ENCODE measurements around the gene FOCAD.

The FOCAD gene

DNA sequence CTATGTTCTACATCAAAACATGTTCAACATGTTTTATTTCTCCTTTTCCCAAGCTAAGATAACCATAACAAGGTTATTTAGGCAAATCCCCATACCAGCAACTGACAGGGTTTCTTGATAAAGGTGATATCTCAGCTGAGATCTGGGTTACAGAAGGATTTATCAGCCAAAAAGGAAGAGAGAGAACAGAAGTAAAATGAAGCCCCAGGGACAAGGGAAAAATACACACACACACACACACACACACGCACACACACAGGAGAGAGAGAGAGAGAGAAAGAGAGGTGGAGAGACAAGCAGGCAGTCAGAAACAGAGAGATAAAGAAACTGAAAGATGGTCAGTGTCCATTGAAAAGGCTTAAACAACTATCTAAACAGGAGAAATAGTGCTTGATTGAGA is 42.0 kb upstream of the FOCAD start:
- Histone ChIP-seq H3K23ac (ENCODE audit: low read length) (no peak overlapping the region), H3K27me3 (ENCODE audit: insufficient read depth, low read length, poor library complexity) (no peaks in the 10 kb centered on the region), H4K8ac (ENCODE audit: low read depth, low read length) (no peak overlapping the region), H4K5ac (ENCODE audit: low read length) (no peak overlapping the region), H3K4me2 (ENCODE audit: low read length) (no peak overlapping the region), H2BK5ac (ENCODE audit: low read length) (no peak overlapping the region), H3K18ac (ENCODE audit: low read length) (no peak overlapping the region), H3K9ac (ENCODE audit: low read length) (no peak overlapping the region), H2AK5ac (ENCODE audit: low read length) (no peak overlapping the region), H3K36me3 (ENCODE audit: control insufficient read depth, insufficient read depth, low read length) (no peaks in the 10 kb centered on the region), H3K79me2 (ENCODE audit: control insufficient read depth, insufficient read depth, low read length) (no peaks in the 10 kb centered on the region), H3K4me3 (ENCODE audit: low read length) (no peak overlapping the region), H3K56ac (ENCODE audit: low read length) (no peak overlapping the region), H3K79me1 (ENCODE audit: low read length) (no peaks in the 10 kb centered on the region), H3K4ac (ENCODE audit: low read depth, low read length) (no peak overlapping the region), H2BK120ac (ENCODE audit: low read depth, low read length) (no peak overlapping the region), H2BK15ac (replicated peaks; ENCODE audit: low read depth) (no peak overlapping the region), H3K4me1 (ENCODE audit: control insufficient read depth, low read depth, low read length) (no peaks in the 10 kb centered on the region), H3K27ac (ENCODE audit: low read depth, low read length) (no peak overlapping the region)
- no CpG with 5 or more reads among the region's 1 CpG for WGBS (ENCODE audit: extremely low coverage, insufficient coverage, low lambda C conversion rate)
- no peak for DNase-seq

DNA sequence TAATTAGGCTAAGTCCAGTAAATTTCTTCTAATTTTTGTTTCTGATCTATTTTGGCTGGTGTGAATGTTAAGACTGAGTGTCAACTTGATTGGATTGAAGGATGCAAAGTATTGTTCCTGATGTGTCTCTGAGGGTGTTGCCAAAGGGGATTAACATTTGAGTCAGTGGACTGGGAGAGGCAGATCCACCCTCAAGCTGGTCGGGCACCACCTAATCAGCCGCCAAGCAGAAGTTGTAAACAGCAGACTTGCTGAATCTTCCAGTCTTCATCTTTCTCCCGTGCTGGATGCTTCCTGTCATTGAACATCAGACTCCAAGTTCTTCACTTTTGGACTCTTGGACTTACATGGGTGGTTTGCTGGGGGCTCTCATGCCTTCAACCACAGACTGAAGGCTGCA is 40.4 kb upstream of the FOCAD start:
- Histone ChIP-seq H3K4me3 (ENCODE audit: low read length) (no peak overlapping the region), H2BK120ac (ENCODE audit: low read depth, low read length) (no peak overlapping the region), H2AK5ac (ENCODE audit: low read length) (no peak overlapping the region), H4K5ac (ENCODE audit: low read length) (no peak overlapping the region), H2BK5ac (ENCODE audit: low read length) (no peak overlapping the region), H3K79me1 (ENCODE audit: low read length) (no peaks in the 10 kb centered on the region), H3K18ac (ENCODE audit: low read length) (no peak overlapping the region), H3K4me2 (ENCODE audit: low read length) (no peak overlapping the region), H3K27me3 (ENCODE audit: insufficient read depth, low read length, poor library complexity) (no peaks in the 10 kb centered on the region), H3K4ac (ENCODE audit: low read depth, low read length) (no peak overlapping the region), H3K27ac (ENCODE audit: low read depth, low read length) (no peak overlapping the region), H3K56ac (ENCODE audit: low read length) (no peak overlapping the region), H2BK15ac (replicated peaks; ENCODE audit: low read depth) (no peak overlapping the region), H3K23ac (ENCODE audit: low read length) (no peak overlapping the region), H3K4me1 (ENCODE audit: control insufficient read depth, low read depth, low read length) (no peaks in the 10 kb centered on the region), H3K79me2 (ENCODE audit: control insufficient read depth, insufficient read depth, low read length) (no peaks in the 10 kb centered on the region), H4K8ac (ENCODE audit: low read depth, low read length) (no peak overlapping the region), H3K9ac (ENCODE audit: low read length) (no peak overlapping the region), H3K36me3 (ENCODE audit: control insufficient read depth, insufficient read depth, low read length) (no peaks in the 10 kb centered on the region)
- no peak for DNase-seq
- no CpG with 5 or more reads among the region's 3 CpGs for WGBS (ENCODE audit: extremely low coverage, insufficient coverage, low lambda C conversion rate)

DNA sequence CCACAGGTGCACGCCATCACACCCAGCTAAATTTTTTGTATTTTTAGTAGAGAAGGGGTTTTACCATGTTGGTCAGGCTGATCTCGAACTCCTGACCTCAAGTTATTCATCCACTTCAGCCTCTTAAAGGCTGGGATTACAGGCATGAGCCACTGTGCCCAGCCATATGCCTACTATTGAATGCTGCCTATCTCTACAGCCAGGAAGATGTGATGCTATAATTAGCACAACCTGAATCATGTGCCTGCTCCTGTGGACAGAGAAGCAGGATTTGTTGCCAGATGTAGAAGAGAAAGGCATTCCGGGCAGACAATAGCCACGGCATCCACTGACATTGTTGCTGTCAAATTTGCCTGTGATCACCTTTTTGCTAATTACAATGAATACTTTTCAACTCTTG is 37.4 kb upstream of the FOCAD start:
- Histone ChIP-seq H4K8ac (ENCODE audit: low read depth, low read length) (no peak overlapping the region), H3K23ac (ENCODE audit: low read length) (no peak overlapping the region), H3K79me1 (ENCODE audit: low read length) (no peaks in the 10 kb centered on the region), H2AK5ac (ENCODE audit: low read length) (no peak overlapping the region), H3K4me3 (ENCODE audit: low read length) (no peak overlapping the region), H3K4ac (ENCODE audit: low read depth, low read length) (no peak overlapping the region), H3K27ac (ENCODE audit: low read depth, low read length) (no peak overlapping the region), H3K18ac (ENCODE audit: low read length) (no peak overlapping the region), H3K9ac (ENCODE audit: low read length) (no peak overlapping the region), H3K79me2 (ENCODE audit: control insufficient read depth, insufficient read depth, low read length) (no peaks in the 10 kb centered on the region), H2BK15ac (replicated peaks; ENCODE audit: low read depth) (no peak overlapping the region), H2BK5ac (ENCODE audit: low read length) (no peak overlapping the region), H3K27me3 (ENCODE audit: insufficient read depth, low read length, poor library complexity) (no peaks in the 10 kb centered on the region), H4K5ac (ENCODE audit: low read length) (no peak overlapping the region), H3K4me2 (ENCODE audit: low read length) (no peak overlapping the region), H3K4me1 (ENCODE audit: control insufficient read depth, low read depth, low read length) (no peaks in the 10 kb centered on the region), H3K56ac (ENCODE audit: low read length) (no peak overlapping the region), H3K36me3 (ENCODE audit: control insufficient read depth, insufficient read depth, low read length) (no peaks in the 10 kb centered on the region), H2BK120ac (ENCODE audit: low read depth, low read length) (no peak overlapping the region)
- DNase-seq: no peak
- WGBS (ENCODE audit: extremely low coverage, insufficient coverage, low lambda C conversion rate): no CpG with 5 or more reads among the region's 4 CpGs

DNA sequence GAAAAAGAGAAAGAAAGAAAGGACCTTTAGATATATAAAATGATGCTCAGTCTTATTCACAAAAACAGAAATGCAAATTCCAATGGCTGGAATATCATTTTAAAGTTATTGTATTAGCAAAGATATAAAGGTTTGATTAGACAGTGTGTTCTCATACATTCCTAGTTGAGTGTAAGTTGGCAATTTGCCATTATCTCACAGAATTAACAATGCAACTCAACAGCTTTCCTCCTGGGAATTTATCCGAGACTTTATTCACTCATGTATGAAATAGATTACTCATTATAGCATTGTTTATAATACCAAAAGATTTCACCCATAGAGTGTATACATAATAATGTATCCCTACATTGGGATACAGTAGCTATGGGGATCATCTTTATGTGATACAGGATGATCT is 34.7 kb upstream of the FOCAD start:
- Histone ChIP-seq H2BK120ac (ENCODE audit: low read depth, low read length) (no peak overlapping the region), H3K18ac (ENCODE audit: low read length) (no peak overlapping the region), H3K4me1 (ENCODE audit: control insufficient read depth, low read depth, low read length) (no peaks in the 10 kb centered on the region), H3K9ac (ENCODE audit: low read length) (no peak overlapping the region), H3K79me2 (ENCODE audit: control insufficient read depth, insufficient read depth, low read length) (no peaks in the 10 kb centered on the region), H4K5ac (ENCODE audit: low read length) (no peak overlapping the region), H2AK5ac (ENCODE audit: low read length) (no peak overlapping the region), H3K36me3 (ENCODE audit: control insufficient read depth, insufficient read depth, low read length) (no peaks in the 10 kb centered on the region), H3K27ac (ENCODE audit: low read depth, low read length) (no peak overlapping the region), H3K4ac (ENCODE audit: low read depth, low read length) (no peak overlapping the region), H2BK15ac (replicated peaks; ENCODE audit: low read depth) (no peak overlapping the region), H3K27me3 (ENCODE audit: insufficient read depth, low read length, poor library complexity) (no peaks in the 10 kb centered on the region), H3K4me2 (ENCODE audit: low read length) (no peak overlapping the region), H3K4me3 (ENCODE audit: low read length) (no peak overlapping the region), H2BK5ac (ENCODE audit: low read length) (no peak overlapping the region), H3K79me1 (ENCODE audit: low read length) (no peaks in the 10 kb centered on the region), H3K23ac (ENCODE audit: low read length) (no peak overlapping the region), H3K56ac (ENCODE audit: low read length) (no peak overlapping the region), H4K8ac (ENCODE audit: low read depth, low read length) (no peak overlapping the region)
- no peak for DNase-seq
- no CpG with 5 or more reads among the region's 1 CpG for WGBS (ENCODE audit: extremely low coverage, insufficient coverage, low lambda C conversion rate)

DNA sequence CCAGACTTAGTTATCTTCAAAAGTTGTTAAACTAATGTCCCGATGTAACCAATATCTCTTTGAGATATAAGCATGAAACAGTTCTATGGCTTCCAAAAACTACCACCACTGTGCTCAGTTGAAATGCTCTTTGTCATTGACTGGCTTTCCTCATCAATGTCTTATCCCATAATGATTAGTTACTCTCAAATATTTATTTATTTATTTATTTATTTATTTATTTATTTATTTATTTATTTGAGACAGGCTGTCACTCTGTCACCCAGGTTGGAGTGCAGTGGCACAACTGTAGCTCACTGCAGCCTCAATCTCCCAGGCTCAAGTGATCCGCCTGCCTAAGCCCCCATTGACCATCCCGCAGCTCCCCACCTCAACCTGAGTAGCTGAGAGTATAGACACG is 33.7 kb upstream of the FOCAD start:
- H3K4me3 ChIP-seq (ENCODE audit: low read length): no peak overlapping the region
- no peaks in the 10 kb centered on the region for H3K4me1 ChIP-seq (ENCODE audit: control insufficient read depth, low read depth, low read length)
- no peak overlapping the region for H3K4ac ChIP-seq (ENCODE audit: low read depth, low read length)
- H3K56ac ChIP-seq (ENCODE audit: low read length): no peak overlapping the region
- no peak overlapping the region for H4K8ac ChIP-seq (ENCODE audit: low read depth, low read length)
- no peak overlapping the region for H2BK15ac ChIP-seq (replicated peaks; ENCODE audit: low read depth)
- no peaks in the 10 kb centered on the region for H3K79me2 ChIP-seq (ENCODE audit: control insufficient read depth, insufficient read depth, low read length)
- H3K79me1 ChIP-seq (ENCODE audit: low read length): no peaks in the 10 kb centered on the region
- no peak overlapping the region for H2BK5ac ChIP-seq (ENCODE audit: low read length)
- H3K27ac ChIP-seq (ENCODE audit: low read depth, low read length): no peak overlapping the region
- H2BK120ac ChIP-seq (ENCODE audit: low read depth, low read length): no peak overlapping the region
- H3K18ac ChIP-seq (ENCODE audit: low read length): no peak overlapping the region
- H3K27me3 ChIP-seq (ENCODE audit: insufficient read depth, low read length, poor library complexity): no peaks in the 10 kb centered on the region
- H2AK5ac ChIP-seq (ENCODE audit: low read length): no peak overlapping the region
- H3K9ac ChIP-seq (ENCODE audit: low read length): no peak overlapping the region
- no peak overlapping the region for H3K4me2 ChIP-seq (ENCODE audit: low read length)
- no peak overlapping the region for H4K5ac ChIP-seq (ENCODE audit: low read length)
- DNase-seq: no peak
- H3K23ac ChIP-seq (ENCODE audit: low read length): no peak overlapping the region
- H3K36me3 ChIP-seq (ENCODE audit: control insufficient read depth, insufficient read depth, low read length): no peaks in the 10 kb centered on the region
- no CpG with 5 or more reads among the region's 4 CpGs for WGBS (ENCODE audit: extremely low coverage, insufficient coverage, low lambda C conversion rate)

DNA sequence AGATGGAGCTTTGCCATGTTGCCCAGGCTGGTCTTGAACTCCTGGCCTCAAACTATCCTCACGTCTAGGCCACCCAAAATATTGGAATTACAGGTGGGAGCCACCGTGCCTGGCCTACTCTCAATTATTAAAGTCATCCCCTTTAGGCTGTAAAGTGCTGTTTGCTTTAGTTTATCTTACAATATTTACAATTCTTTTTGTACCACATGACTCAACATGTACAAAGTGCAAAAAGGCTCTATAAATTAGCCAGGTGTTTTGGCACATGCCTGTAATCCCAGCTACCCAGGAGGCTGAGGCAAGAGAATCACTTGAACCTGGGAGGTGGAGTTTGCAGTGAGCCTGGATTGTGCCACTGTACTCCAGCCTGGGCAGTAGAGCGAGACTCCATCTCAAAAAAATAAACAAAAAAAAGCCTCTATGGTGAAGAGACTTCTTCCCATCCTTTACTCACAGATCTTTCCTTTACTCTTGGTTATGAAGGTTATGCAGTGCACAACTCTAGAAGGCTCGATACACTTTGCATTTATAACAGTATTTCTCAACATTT is 33.2 kb upstream of the FOCAD start:
- H3K4me3 ChIP-seq (ENCODE audit: low read length): no peak overlapping the region
- DNase-seq: no peak
- no peaks in the 10 kb centered on the region for H3K27me3 ChIP-seq (ENCODE audit: insufficient read depth, low read length, poor library complexity)
- H2BK5ac ChIP-seq (ENCODE audit: low read length): no peak overlapping the region
- H3K4me1 ChIP-seq (ENCODE audit: control insufficient read depth, low read depth, low read length): no peaks in the 10 kb centered on the region
- H2BK15ac ChIP-seq (replicated peaks; ENCODE audit: low read depth): no peak overlapping the region
- H3K4me2 ChIP-seq (ENCODE audit: low read length): no peak overlapping the region
- no CpG with 5 or more reads among the region's 4 CpGs for WGBS (ENCODE audit: extremely low coverage, insufficient coverage, low lambda C conversion rate)
- H3K27ac ChIP-seq (ENCODE audit: low read depth, low read length): no peak overlapping the region
- no peak overlapping the region for H2BK120ac ChIP-seq (ENCODE audit: low read depth, low read length)
- H3K36me3 ChIP-seq (ENCODE audit: control insufficient read depth, insufficient read depth, low read length): no peaks in the 10 kb centered on the region
- H3K23ac ChIP-seq (ENCODE audit: low read length): no peak overlapping the region
- no peak overlapping the region for H3K4ac ChIP-seq (ENCODE audit: low read depth, low read length)
- H4K8ac ChIP-seq (ENCODE audit: low read depth, low read length): no peak overlapping the region
- no peak overlapping the region for H2AK5ac ChIP-seq (ENCODE audit: low read length)
- H3K18ac ChIP-seq (ENCODE audit: low read length): no peak overlapping the region
- no peak overlapping the region for H3K56ac ChIP-seq (ENCODE audit: low read length)
- no peaks in the 10 kb centered on the region for H3K79me1 ChIP-seq (ENCODE audit: low read length)
- no peak overlapping the region for H4K5ac ChIP-seq (ENCODE audit: low read length)
- no peak overlapping the region for H3K9ac ChIP-seq (ENCODE audit: low read length)
- no peaks in the 10 kb centered on the region for H3K79me2 ChIP-seq (ENCODE audit: control insufficient read depth, insufficient read depth, low read length)
